Loucy (cell line): Measurements from ENCODE around the gene CTU1.

Experiments
- CTCF ChIP-seq: fragments of 200-600 bp; sonication (generic); conservative IDR thresholded peaks from 2 replicates; pipeline ENCODE4 v1.5.1; 2014; ENCODE audit warnings: mild to moderate bottlenecking, antibody characterized with exemption, low read length
- EZH2phosphoT487 ChIP-seq: fragments of 200-600 bp; IDR thresholded peaks from 2 replicates; pipeline ENCODE4 v1.6.1; 2018; ENCODE audit warnings: antibody characterized with exemption, mild to moderate bottlenecking, moderate library complexity, borderline replicate concordance

GRCh38 chr19:51110666-51110971 lies 2.4 kb upstream of the CTU1 start:
- TF ChIP-seq CTCF (no peak), EZH2phosphoT487 (no peak)
